ENCODE data around the gene NIF3L1.
"Not testable (repeated sequence)": the region's sequence is repeated elsewhere in the genome, so short reads cannot be mapped to it uniquely, and the experiment has no call there.

The NIF3L1 gene

GRCh38 chr2:200871151-200871550, 18.0 kb upstream of the NIF3L1 start:
- in situ Hi-C loops (cut with MboI; ENCODE audit: low sequenced_read_pairs): no loop called here

DNA sequence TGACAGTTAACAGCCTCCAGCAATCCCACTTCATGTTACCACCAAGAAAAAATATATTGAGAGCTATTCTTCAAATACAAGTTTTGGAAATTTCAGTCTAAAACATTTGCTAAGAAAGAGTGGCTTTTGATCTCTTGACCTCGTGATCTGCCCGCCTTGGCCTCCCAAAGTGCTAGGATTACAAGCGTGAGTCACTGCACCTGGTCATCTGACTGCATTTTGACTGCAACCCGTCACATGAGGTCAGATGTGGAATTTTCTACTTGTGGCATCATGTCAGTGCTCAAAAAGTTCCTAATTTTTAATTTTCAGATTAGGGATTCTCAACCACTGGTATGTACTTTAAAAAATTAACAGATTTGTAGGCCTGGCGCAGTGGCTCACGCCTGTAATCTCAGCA, 15.6 kb upstream of the NIF3L1 start:
- in situ Hi-C loops (cut with MboI; ENCODE audit: low sequenced_read_pairs): no loop called here

GRCh38 chr2:200877443-200877842, 11.7 kb upstream of the NIF3L1 start:
- in situ Hi-C loops (cut with MboI; ENCODE audit: low sequenced_read_pairs): no loop called here

- in situ Hi-C loops (cut with MboI; ENCODE audit: low sequenced_read_pairs): no loop called here
These were observed 10.8 kb upstream of the NIF3L1 start for GRCh38 chr2:200878289-200878880.

DNA sequence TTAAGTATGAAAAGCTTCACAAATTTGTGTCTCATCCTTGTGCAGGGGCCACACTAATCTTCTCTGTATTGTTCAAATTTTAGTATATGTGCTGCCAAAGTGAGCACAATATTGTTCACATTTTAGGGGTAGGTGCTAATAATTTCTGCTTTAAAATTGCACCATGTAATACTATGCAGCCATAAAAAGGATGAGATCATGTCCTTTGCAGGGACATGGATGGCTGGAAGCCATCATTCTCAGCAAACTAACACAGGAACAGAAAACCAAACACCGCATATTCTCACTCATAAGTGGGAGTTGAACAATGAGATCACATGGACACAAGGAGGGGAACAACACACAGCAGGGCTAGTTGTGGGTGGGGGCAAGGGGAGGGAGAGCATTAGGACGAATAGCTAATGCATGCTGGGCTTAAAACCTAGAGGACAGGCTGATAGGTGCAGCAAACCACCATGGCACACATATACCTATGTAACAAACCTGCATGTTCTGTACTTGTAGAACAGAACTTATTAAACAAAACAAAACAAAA, 7.4 kb upstream of the NIF3L1 start:
- in situ Hi-C loops (cut with MboI; ENCODE audit: low sequenced_read_pairs): not testable (repeated sequence)

GRCh38 chr2:200899482-200899881, 10.3 kb downstream of the NIF3L1 start:
- in situ Hi-C loops (cut with MboI; ENCODE audit: low sequenced_read_pairs): no loop called here

- in situ Hi-C loops (cut with MboI; ENCODE audit: low sequenced_read_pairs): loop anchor here (10.0 kb wide), 1 partner anchor 283 kb away; the partner anchor contains the start of gene CASP10
These were observed 12.4 kb downstream of the NIF3L1 start for GRCh38 chr2:200901459-200902072.

DNA sequence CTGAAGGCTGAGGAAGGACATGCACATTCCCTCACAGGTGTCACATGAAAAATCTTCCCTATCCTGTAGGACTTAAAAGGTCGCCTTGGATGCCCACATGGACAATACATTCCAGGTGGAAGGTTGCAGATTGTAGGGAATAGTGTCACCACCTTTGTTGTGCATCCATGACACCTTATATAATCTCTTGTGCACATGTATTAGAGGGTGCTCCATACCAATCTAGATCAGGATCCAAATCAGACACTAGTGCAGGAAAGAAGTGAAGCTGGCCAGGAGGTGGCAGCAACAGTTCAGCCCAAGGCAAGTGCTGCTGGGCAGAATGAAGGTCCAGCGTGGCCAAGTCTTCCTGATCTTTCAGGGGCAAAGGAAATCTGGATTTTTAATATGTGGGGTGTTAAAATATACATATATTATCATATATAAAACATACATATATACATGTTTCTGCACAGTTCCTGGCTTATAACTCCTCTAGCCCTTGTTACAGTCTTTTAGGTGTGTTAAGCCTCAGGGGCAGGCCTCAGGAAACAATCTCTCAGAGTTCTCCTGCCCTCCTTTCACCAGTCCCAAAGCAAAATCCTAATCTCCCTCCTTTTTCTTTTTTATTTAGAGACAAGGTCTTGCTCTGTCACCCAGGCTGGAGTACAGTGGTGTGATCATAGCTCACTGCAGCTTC, 16.6 kb downstream of the NIF3L1 start:
- in situ Hi-C loops (cut with MboI; ENCODE audit: low sequenced_read_pairs): loop anchor here (10.0 kb wide), 1 partner anchor 279 kb away; the partner anchor contains the start of gene CASP10

GRCh38 chr2:200909958-200910357, 20.8 kb downstream of the NIF3L1 start:
- in situ Hi-C loops (cut with MboI; ENCODE audit: low sequenced_read_pairs): loop anchor here (10.0 kb wide), 1 partner anchor 275 kb away; the partner anchor contains the start of gene CASP10

- in situ Hi-C loops (cut with MboI; ENCODE audit: low sequenced_read_pairs): no loop called here
These were observed 24.5 kb downstream of the NIF3L1 start for GRCh38 chr2:200913654-200914053.

- in situ Hi-C loops (cut with MboI; ENCODE audit: low sequenced_read_pairs): no loop called here
These were observed 33.3 kb downstream of the NIF3L1 start for GRCh38 chr2:200922439-200922838.

- in situ Hi-C loops (cut with MboI; ENCODE audit: low sequenced_read_pairs): no loop called here
These were observed 40.4 kb downstream of the NIF3L1 start for GRCh38 chr2:200929334-200930249.

GRCh38 chr2:200930947-200931626, 41.9 kb downstream of the NIF3L1 start:
- in situ Hi-C loops (cut with MboI; ENCODE audit: low sequenced_read_pairs): no loop called here

DNA sequence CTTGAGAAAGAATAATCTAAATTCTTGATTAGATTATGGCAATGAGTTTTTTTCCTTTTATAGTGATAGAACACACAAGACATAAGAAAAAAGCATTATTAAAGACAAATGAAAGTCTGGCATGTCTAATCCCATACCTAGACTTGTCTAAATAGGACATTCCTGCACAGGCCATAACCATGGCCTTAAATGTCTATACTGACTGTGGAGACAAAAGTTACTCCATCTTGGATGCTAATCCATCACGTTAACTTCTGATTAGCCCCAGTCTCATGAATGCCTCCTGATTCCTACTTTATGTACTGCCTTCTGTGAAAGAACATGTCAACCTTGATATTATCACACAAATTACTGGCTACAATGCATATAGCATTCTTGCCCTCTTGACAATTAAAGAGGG, 50.7 kb downstream of the NIF3L1 start:
- in situ Hi-C loops (cut with MboI; ENCODE audit: low sequenced_read_pairs): no loop called here

GRCh38 chr2:200943527-200944105, 54.4 kb downstream of the NIF3L1 start:
- in situ Hi-C loops (cut with MboI; ENCODE audit: low sequenced_read_pairs): no loop called here

DNA sequence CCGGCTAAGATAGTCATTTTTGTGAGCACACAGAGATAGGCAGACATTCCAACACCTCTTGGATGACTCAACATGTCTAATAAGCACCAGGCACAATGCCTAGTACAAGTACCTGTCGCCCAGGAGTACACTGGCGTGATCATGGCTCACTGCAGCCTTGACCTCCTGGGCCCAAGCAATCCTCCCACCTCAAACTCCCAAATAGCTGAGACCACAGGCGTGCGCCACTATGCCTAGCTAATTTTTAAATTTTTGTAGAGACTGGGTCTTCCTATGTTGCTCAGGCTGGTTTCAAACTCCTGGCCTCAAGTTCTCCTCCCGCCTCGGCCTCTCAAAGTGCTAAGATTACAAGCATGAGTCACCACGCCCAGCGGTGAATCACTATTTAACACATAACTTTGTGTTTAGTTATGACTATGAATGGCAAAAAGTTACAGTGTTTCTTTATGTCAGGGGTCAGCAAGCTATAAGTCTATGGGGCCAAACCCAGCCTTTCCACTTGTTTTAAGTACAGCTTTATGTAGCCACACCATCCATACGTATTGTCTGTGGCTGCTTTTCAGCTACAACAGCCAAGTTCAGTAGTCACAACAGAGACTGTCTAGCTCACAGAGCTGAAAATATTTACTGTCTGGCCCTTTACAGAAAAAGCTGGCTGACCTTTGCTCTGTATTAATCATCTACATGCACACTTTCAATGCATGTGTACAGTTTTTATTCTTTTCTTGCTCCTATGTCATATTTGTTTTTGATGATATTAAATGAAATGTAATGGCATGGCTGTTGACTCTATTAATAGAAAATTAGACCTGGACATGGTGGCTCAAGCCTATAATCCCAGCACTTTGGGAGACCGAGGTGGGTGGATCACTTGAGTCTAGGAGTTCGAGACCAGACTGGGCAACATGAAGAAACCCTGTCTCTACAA, 55.6 kb downstream of the NIF3L1 start:
- in situ Hi-C loops (cut with MboI; ENCODE audit: low sequenced_read_pairs): no loop called here

GRCh38 chr2:200945395-200945729, 56.2 kb downstream of the NIF3L1 start:
- in situ Hi-C loops (cut with MboI; ENCODE audit: low sequenced_read_pairs): no loop called here

DNA sequence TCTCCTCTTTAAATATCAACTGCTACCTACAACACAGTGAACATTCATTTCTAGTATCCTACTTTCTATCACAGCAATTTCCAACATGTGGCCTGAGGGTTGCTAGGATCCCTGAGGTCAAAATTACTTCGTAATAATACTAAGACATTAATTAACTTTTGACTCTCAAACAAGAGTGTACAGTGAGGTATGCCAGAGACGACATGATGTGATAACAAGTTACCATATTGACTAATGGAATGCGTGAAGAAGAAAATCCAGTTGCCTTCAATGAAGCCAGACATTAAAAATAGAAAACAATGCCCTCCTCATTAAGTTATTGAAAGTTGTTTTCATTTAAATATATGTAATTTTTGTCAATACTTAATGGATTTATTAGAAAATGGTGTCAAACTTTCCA, 61.2 kb downstream of the NIF3L1 start:
- in situ Hi-C loops (cut with MboI; ENCODE audit: low sequenced_read_pairs): no loop called here
